ENCODE data around the gene GHDC. TPM values are rescaled to one million over a fixed set of nuclear protein-coding genes. Genes with fewer than 3 reads are reported as not detected.

Gene GHDC
- total RNA-seq, 1 donor from 2014 or later: 5.3 TPM

DNA sequence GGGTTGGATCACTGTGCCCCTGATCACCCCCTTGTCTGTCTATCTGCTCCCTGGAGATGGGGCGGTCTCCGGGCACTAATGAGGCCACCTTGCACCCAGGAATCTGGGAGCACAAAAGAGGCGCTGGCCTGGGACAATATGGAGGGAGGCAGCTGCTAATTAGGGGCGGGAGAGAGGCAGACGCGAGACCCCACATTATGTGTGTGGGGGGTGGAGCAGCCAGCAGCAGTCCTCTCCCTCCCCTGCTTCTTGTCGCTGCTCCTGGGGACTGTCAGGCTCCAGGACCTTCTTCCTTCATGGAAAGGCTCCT, 8.7 kb downstream of the GHDC start:
- Mint-ChIP-seq H3K27ac (ENCODE audit: unreplicated experiment) (no peak overlapping the region), H3K4me3 (ENCODE audit: unreplicated experiment) (no peak overlapping the region), H3K9me3 (ENCODE audit: unreplicated experiment) (peaks cover 11% of the 10 kb centered on the region), H3K27me3 (ENCODE audit: unreplicated experiment) (peaks cover 18% of the 10 kb centered on the region), H3K36me3 (ENCODE audit: unreplicated experiment) (peaks cover 7% of the 10 kb centered on the region), H3K4me1 (ENCODE audit: low read depth, unreplicated experiment) (peaks cover 11% of the 10 kb centered on the region)
- no peak for DNase-seq
- TF ChIP-seq, protein P1, sequence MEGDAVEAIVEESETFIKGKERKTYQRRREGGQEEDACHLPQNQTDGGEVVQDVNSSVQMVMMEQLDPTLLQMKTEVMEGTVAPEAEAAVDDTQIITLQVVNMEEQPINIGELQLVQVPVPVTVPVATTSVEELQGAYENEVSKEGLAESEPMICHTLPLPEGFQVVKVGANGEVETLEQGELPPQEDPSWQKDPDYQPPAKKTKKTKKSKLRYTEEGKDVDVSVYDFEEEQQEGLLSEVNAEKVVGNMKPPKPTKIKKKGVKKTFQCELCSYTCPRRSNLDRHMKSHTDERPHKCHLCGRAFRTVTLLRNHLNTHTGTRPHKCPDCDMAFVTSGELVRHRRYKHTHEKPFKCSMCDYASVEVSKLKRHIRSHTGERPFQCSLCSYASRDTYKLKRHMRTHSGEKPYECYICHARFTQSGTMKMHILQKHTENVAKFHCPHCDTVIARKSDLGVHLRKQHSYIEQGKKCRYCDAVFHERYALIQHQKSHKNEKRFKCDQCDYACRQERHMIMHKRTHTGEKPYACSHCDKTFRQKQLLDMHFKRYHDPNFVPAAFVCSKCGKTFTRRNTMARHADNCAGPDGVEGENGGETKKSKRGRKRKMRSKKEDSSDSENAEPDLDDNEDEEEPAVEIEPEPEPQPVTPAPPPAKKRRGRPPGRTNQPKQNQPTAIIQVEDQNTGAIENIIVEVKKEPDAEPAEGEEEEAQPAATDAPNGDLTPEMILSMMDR (IDR thresholded peaks at IDR 0.05; ENCODE audit: partially characterized antibody, unreplicated experiment): no peak

DNA sequence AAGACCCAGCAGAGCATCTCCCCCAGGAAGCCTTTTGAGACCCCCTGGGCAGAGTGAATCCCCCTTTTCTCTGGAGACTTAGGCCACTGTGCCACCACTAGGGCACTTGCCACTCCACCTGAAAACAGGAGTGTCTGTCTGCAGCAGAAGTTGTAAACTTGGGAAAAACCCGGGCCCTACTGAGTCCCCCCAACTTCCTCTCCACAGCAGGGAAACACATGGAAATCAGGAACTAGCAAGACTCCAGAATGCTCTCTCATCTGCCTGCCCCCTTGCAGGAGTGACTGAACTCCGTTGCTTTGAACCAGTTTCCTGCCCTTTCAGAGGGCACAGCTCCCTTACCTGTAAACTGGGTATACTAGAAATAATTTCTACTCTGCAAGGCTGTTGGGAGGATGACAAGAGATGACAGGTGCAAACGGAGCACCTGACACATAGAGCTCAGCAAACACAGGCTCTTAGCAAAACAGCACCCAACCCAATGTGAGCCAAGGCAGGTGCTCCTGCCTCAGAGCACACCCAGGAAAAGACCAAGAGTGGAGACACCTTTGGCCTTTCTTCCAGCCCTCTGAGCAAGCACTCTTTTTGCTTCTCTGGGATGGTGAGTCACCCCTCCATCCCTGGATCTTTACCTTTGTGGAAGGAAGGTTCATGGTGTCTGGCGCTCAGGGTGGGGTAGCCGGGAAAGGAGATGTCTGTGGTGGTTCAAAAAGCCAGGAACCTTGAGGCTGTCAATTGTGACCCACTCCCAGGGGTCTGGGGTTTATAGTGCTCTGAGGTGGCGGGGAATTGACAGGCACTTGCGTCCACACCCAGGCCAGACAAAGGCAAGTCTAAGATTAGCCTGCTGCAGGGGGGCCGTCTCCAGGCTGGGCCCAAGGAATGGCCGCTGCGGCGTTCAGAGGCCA, 9.3 kb downstream of the GHDC start, which contains the start of gene HCRT:
Gene HCRT, minus strand, starts transcription at position 740 of the 908 bp plus-strand sequence. Its CDS starts 87 bp downstream, at position 653.
- Mint-ChIP-seq H3K27me3 (ENCODE audit: unreplicated experiment) (peaks cover 21% of the 10 kb centered on the region), H3K36me3 (ENCODE audit: unreplicated experiment) (peaks cover 7% of the 10 kb centered on the region), H3K4me1 (ENCODE audit: low read depth, unreplicated experiment) (peaks cover 11% of the 10 kb centered on the region), H3K27ac (ENCODE audit: unreplicated experiment) (peak within 1 kb of the TSS; percentile 22), H3K4me3 (ENCODE audit: unreplicated experiment) (no peak within 1 kb of the TSS), H3K9me3 (ENCODE audit: unreplicated experiment) (peaks cover 9% of the 10 kb centered on the region)
- no peak for DNase-seq
- TF ChIP-seq, protein P1 (IDR thresholded peaks at IDR 0.05; ENCODE audit: partially characterized antibody, unreplicated experiment): no peak

DNA sequence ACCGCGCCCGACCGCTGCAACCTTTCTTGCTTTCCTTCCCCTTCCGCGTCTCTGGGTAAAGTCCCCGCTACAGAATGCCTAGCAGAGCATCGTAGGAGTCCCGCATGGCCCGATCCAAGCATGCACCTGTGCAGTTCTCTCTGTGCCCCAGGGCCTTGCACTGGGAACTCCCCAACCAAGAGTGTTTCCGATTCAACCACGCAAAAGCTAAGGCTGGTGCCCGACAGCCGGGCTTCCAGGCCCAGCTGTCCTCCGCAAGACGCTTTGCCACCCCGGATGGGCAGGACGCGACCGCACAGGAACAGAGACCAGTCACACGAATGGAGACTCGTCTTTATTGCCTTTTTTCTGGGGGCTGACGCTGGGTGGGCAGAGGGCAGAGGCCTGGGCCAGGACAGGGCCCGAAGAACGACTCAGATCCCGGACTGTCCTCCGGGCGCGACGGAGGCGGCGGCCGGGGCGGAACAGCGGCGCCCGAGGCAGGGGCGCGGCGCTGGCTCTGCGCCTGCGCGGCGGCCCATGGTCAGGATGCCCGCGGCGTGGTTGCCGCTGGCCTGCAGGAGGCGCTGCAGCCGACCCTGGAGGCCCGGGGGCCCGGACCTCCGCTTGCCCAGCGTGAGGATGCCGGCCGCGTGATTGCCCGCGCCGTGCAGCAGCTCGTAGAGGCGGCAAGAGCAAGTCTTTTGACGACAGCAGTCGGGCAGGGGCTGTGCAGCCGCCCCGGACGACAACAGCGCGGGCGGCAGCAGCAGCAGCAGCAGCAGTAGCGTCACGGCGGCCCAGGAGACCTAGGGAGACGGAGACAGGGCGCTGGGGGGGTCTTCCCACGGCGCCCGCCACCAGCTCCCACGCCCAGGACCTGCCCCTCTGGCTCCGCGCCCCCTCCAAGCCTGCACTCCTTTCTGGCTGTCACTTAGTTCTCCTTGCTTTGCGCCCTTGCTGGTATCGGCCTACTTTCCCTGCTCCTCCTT, 10.3 kb downstream of the GHDC start:
- TF ChIP-seq, protein P1 (IDR thresholded peaks at IDR 0.05; ENCODE audit: partially characterized antibody, unreplicated experiment): peak; percentile 90
- H3K4me3 Mint-ChIP-seq (ENCODE audit: unreplicated experiment): peak overlapping the region; percentile 90
- H3K4me1 Mint-ChIP-seq (ENCODE audit: low read depth, unreplicated experiment): peaks cover 11% of the 10 kb centered on the region
- peak; percentile 87 for DNase-seq
- H3K36me3 Mint-ChIP-seq (ENCODE audit: unreplicated experiment): peaks cover 7% of the 10 kb centered on the region
- H3K27me3 Mint-ChIP-seq (ENCODE audit: unreplicated experiment): peaks cover 23% of the 10 kb centered on the region
- H3K9me3 Mint-ChIP-seq (ENCODE audit: unreplicated experiment): peaks cover 9% of the 10 kb centered on the region
- peak overlapping the region; percentile 84 for H3K27ac Mint-ChIP-seq (ENCODE audit: unreplicated experiment)

DNA sequence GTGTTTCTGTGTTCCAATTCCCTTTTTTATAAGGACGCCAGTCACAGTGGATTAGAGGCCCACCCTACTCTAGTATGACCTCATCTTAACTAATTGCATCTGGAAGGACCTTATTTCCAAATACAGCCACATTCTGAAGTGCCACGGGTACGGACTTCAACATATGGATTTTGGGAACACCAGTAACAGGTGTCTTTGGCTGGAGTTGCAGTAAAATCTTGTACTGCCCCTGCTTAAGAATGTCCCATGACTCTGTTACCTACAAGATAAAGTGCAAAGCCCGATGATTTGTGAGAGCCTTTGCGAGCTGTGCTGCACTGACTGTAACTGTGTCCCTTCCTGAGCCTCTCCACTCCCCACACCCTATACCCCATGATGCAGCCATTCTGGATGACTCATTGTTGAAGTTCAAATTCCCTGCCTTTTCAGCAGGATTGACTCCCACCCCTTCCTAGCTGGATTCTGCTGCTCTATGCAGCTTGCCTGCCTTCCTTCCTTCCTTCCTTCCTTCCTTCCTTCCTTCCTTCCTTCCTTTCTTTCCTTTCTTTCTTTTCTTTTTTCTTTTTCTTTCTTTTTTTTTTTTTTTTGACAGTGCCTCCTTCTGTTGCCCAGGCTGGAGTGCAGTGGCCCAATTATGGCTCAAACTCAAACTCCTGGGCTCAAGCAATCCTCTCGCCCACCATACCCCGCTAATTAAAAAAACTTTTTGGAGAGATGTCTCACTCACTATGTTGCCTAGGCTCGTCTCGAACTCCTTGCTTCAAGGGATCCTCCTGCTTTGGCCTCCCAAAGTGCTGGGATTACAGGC, 11.2 kb downstream of the GHDC start:
- Mint-ChIP-seq H3K36me3 (ENCODE audit: unreplicated experiment) (peaks cover 7% of the 10 kb centered on the region), H3K9me3 (ENCODE audit: unreplicated experiment) (peaks cover 9% of the 10 kb centered on the region), H3K4me3 (ENCODE audit: unreplicated experiment) (peak overlapping the region; percentile 90), H3K4me1 (ENCODE audit: low read depth, unreplicated experiment) (peaks cover 11% of the 10 kb centered on the region), H3K27me3 (ENCODE audit: unreplicated experiment) (peaks cover 23% of the 10 kb centered on the region), H3K27ac (ENCODE audit: unreplicated experiment) (no peak overlapping the region)
- TF ChIP-seq, protein P1 (IDR thresholded peaks at IDR 0.05; ENCODE audit: partially characterized antibody, unreplicated experiment): no peak
- no peak for DNase-seq
